GM18867 (cell line): ENCODE results near the gene PAN2.
A peak's percentile ranks its signal among the peaks of the same experiment; 100 is the strongest.
"Not testable (repeated sequence)": the region's sequence is repeated elsewhere in the genome, so short reads cannot be mapped to it uniquely, and the experiment has no call there.

Source experiments
- ATAC-seq: cut with Tn5 transposase; IDR thresholded peaks from one replicate; pipeline ENCODE4 v1.9.1; 2021; ENCODE audit warnings: mild to moderate bottlenecking, moderate library complexity; ENCODE audit not compliant: unreplicated experiment

Gene PAN2

DNA sequence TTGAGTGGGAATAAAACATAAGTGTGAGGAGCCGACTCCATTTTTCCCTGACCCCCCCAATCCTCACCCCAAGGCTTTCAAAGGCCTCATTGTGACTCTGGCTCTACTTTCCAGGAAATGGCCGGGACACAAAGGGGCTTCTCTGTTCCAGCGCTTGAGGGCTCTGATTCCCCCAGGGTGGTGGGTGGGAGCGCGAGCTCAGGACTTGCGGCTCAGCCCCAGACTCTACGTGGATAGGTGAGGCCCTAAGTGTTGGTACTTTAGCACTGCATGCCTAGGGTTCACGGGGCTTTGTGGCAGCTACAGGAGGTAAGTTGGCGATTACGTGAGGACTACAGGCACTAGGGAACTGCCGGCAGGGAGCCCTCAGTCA is 18.6 kb downstream of the PAN2 start:
- no peak for ATAC-seq

DNA sequence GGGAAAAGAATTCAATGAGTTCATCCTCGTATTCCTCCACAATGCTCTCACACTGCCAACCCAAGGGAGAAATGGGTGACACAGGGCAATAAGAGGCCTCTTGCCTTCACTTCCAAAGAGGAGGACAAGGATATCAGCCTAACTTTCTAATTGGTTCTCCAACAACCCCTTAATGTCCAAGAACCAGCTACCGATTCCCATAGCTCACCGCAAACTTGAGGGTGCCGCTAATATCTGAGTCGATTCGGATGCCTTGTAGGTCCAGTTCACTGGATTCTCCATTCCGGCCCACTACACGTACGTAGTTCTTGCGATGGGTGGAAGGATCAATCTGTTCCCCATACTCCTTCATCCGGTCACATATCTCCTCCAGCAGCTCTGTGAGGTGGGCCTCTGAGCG is 22.8 kb downstream of the PAN2 start:
- ATAC-seq = no peak

- no peak for ATAC-seq
Measured at GRCh38 chr12:56308714-56309113, 25.1 kb downstream of the PAN2 start.

GRCh38 chr12:56307221-56307965 is 26.4 kb downstream of the PAN2 start:
- ATAC-seq = no peak

- no peak for ATAC-seq
Measured at GRCh38 chr12:56304872-56305590, 28.8 kb downstream of the PAN2 start.

GRCh38 chr12:56304276-56304675 is 29.5 kb downstream of the PAN2 start:
- ATAC-seq = no peak

- ATAC-seq = no peak
Measured at GRCh38 chr12:56300644-56301464, 32.9 kb downstream of the PAN2 start.

DNA sequence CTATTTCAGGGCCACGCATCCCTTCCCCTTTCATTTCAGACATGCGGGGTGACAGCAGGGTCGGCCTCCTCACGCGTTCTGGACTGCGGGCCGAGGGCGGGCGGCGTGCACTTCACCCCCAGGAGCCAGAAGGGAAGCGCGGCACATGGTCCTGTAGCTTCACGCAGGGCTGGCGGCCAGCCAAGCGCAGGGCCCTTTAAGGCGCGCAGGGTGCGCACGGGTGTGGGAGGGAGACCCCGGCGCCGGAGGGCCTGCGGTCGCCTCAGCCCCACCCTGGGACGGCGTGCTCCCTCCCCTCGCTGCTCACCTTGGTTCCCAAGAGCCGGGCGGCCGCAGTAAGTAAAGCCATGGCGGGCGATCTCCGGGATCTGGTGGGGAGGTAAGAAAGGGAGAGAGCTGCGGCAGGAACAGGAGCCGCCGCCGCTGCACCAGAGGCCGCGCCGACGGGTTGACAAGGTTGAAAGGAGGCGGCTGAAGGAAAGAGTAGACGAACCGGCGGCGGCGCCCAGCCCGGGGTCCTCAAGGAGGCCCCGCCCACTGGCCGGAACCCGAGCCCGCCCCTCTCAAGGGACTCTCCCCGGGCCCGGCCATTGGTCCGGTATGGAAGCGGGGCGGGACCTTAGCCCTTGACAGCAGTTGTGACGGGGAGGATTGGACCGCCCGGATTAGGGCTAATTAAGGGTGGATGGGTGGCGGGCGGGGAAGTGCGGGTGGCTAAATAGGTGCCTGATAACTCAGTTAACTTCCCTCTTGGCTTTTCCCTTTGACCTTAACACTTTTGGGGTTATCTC is 33.8 kb downstream of the PAN2 start, which contains the start of gene CS:
Gene CS (minus strand): TSS at position 478 of the 791 bp plus-strand sequence. CDS start 129 bp downstream, at position 349.
- ATAC-seq = peak; percentile 91

DNA sequence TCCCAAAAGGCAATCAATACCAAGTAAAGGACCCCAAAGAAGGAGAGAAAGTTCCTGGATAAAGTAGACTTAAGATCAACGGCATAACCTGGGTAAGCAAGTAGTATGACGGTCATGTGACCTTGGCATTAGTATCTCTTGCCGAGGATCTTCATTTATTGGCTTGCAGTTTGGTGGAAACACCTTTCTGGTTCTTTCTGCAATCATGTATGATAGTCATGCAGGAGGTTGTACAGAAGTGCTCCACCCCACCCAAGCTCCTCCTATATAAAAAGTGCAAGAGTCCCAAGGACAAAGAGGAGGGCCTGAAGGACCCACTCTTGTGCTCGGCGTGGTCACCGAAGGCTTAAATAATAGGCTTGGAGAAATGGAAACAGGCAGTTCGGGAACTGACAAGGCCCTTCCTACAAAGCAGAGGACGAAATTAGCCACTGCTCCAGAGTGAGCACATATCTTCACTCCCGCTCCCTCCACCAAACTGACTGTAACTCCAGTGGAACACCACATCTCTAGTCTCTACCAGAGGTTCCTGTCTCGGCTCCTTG is 34.4 kb downstream of the PAN2 start:
- ATAC-seq = no peak

DNA sequence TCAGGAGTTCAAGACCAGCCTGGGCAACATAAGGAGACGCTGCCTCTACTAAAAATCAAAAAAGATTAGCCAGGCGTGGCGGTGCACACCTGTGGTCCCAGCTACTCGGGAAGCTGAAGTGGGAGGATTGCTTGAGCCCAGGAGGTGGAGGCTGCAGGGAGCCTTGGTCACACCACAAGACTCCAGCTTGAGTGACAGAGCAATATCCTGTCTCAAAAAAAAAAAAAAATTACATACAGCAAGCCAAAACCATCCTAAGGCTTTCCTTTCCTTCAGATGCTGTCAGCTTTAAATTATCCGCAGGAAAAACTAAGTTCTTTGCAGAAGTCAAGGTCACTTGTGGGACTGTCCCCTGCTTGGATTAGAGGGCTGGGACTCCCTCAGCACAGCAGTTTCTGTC is 35.0 kb downstream of the PAN2 start:
- no peak for ATAC-seq

GRCh38 chr12:56297400-56297799 is 36.4 kb downstream of the PAN2 start:
- no peak for ATAC-seq

DNA sequence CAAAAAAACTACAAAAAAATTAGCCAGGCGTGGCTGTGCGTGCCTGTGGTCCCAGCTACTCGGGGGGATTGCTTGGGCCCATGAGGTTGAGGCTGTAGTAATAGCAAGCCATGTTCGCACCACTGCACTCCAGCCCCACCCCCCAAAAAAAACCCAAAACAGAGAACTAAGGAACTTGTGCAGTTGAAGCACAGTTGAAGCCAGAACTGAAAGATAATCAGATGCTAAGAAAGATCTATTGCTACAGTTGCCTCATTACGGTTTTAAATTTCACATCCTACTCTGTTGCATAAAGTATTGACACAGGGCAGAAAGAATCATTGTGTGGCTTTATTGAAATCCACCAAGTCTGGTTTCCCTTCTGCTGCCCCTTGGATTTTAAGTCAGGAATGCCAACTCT is 37.5 kb downstream of the PAN2 start:
- ATAC-seq = no peak

DNA sequence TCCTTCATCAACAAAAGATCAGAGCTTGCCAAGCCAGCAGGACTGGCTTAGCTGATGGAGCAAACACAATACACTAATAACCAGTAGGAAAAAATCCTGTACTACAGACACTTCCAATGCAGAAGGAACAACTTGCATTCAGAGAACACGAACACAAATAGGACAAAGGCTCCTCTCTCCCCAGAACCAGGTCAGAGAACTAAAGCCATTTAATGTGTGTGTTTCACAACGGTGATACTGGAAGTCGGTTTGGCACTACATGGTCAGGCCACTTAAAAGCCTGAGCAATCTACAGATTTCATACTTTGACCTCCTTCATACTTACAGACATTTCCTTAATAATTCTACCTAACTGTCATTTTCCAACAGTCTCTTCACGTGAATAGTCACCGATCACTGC is 40.0 kb downstream of the PAN2 start:
- no peak for ATAC-seq

DNA sequence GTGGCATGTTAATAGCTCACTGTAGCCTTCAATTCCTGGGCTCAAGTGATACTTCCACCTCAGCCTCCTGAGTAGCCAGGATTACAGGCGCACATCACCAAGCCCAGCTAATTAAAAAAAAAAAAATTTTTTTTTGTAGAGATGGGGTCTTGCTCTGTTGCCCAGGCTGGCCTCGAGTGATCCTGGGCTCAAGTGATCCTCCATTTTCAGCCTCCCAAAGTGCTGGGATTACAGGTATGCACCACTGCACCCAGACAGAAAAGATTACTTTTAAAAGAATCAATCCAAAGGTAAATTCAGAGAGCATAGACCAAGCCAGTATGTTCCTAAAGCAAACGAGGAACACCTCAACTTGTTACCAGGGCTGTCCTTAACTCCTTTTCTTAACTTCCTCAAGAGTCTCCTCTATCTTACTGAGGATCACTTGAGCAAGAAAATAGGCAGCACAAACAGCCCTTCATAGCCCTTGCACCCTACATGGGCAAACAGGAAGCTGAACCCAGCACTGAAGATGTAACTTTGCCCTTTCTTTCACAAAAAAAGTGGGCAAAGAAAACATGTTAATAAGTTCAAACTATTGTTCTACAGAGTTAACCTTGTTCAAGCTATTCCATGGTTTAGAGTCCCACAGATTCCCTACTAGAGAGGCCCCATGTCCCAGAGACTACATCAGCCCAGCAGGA is 45.0 kb downstream of the PAN2 start:
- no peak for ATAC-seq

DNA sequence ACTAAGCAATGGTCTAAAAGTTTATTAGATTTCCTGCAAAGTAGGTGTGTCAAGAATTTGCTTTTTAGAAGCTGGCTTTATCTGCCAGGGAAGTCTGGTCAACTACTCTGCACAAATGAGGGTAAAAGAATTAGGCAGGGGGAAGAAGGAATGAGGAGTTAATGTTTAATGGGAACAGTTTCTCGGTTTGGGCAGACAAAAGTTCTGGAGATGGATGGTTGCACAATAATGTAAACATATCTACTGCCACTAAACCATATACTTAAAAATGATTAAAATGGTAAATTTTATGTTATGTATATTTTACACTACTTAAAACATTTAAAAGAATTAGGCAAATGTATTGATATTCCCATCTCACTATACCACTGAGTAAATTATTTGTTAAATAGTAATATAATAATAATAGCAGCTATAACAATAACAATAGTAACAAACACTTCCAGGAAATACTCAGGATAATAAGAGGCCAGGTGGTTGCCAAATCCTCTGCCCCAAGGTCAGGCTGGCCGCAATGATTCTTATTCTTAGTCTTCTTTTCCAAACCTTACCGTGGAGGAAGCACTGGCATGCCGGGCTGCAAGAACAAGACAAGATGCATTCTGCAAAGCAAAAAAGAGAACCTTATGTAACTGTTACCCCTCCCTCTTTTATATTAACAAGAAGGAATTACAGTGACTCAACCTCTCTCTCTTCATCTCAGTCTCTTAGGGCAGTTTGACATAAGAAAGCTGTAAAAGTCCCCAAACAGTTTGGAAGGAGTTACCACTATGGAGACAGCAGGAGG is 47.6 kb downstream of the PAN2 start:
- no peak for ATAC-seq

DNA sequence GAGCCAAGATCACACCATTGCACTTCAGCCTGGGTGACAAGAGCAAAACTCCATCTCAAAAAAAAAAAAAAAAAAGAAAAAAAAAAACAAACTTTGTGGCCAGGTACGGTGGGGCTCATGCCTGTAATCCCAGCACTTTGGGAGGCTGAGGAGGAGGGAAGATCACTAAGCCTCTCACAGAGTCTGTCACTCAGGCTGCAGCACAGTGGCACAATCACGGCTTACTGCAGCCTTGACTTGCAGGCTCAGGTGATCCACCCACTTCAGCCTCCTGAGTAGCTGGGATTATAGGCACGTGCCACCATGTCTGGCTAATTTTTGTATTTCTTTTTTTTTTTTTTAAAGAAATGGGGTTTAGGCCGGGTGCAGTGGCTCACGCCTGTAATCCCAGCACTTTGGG is 49.5 kb downstream of the PAN2 start:
- ATAC-seq = not testable (repeated sequence)

- no peak for ATAC-seq
Measured at GRCh38 chr12:56282579-56282978, 51.2 kb downstream of the PAN2 start.

DNA sequence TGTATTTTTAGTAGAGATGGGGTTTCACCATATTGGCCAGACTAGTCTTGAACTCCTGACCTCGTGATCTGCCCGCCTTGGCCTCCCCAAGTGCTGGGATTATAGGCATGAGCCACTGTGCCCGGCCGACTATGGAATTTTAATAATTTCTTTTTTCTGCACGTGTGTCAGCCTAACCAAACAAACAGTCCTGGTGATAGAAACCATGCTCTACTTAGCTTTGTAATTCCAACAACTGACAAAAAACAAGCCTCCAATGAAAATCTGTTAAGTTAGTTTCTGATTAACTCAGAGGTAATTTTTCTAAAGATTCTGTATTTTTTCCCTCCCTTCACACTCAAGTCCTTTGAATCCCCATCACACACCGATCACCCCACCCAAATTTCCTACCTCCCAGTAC is 51.8 kb downstream of the PAN2 start:
- ATAC-seq = no peak

GRCh38 chr12:56280849-56281248 is 53.0 kb downstream of the PAN2 start:
- ATAC-seq = no peak
